Measurements from ENCODE around the gene ECHDC3. TPM values are rescaled to one million over a fixed set of nuclear protein-coding genes. Genes with fewer than 3 reads are reported as not detected.

ECHDC3 gene
- total and polyA plus RNA-seq, 10 of the 15 experiments (the other 5 are each of a cell fraction or from before 2014, with no cell fraction given), result 0.16 to 10.0 (median 6.0) TPM

DNA sequence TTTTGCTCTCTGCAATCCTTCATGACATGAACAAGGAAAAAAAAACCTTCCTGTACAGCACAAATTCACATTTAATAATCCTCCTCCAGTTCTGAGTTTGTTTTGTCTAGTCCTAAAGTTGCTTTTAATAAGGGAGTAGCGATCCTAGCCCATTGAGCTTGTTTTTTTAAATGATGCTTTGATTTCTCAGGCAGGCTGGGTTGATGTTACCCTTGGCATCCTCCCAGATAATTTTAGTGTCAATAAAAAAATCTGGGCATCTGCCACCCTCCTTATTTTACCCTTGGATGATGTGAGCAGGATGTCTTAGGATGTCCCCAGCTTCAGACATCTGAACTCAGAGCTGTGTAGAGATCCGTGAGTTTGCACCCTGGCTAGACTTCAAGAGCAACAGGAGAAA is 47.1 kb downstream of the ECHDC3 start:
- Histone ChIP-seq H3K79me2 (ENCODE audit: control insufficient read depth, insufficient read depth, low read length) (no peaks in the 10 kb centered on the region), H3K4me1 (ENCODE audit: control insufficient read depth, insufficient read depth, low read length) (no peaks in the 10 kb centered on the region), H4K20me1 (ENCODE audit: control insufficient read depth, insufficient read depth) (no peaks in the 10 kb centered on the region), H3K4me3 (no peak overlapping the region), H3K4me2 (ENCODE audit: control insufficient read depth, insufficient read depth) (no peak overlapping the region), H2AFZ (ENCODE audit: control insufficient read depth, low read depth, low read length) (no peak overlapping the region), H3K9me3 (replicated peaks; ENCODE audit: control insufficient read depth, insufficient read depth, low read length) (no peaks in the 10 kb centered on the region), H3K36me3 (ENCODE audit: control insufficient read depth in 2 of 2, insufficient read depth in 2 of 2, low read length in 1 of 2) (no peaks in the 10 kb centered on the region), H3K27ac (ENCODE audit: control insufficient read depth, insufficient read depth) (no peak overlapping the region), H3K9ac (ENCODE audit: control insufficient read depth, insufficient read depth, low read length) (no peak overlapping the region), H3K27me3 (replicated peaks in 1 of 2; ENCODE audit: control insufficient read depth in 2 of 2, insufficient read depth in 2 of 2, low read length in 1 of 2) (no peaks in the 10 kb centered on the region; a peak in 2 of 4 replicates)
- WGBS (ENCODE audit: insufficient coverage, insufficient replicate concordance, low lambda C conversion rate, missing lambda C conversion rate), result 60% methylated on average over 2 of the region's 2 CpGs
- DNase-seq (ENCODE audit: low read depth, low spot score) (no peak), ATAC-seq (no peak), FAIRE-seq (no peak)
- intact Hi-C loops (cut with micrococcal nuclease; ENCODE audit: unreplicated experiment) (no loop called here), in situ Hi-C loops (cut with MboI) (no loop called here)
- TF ChIP-seq, protein P1, sequence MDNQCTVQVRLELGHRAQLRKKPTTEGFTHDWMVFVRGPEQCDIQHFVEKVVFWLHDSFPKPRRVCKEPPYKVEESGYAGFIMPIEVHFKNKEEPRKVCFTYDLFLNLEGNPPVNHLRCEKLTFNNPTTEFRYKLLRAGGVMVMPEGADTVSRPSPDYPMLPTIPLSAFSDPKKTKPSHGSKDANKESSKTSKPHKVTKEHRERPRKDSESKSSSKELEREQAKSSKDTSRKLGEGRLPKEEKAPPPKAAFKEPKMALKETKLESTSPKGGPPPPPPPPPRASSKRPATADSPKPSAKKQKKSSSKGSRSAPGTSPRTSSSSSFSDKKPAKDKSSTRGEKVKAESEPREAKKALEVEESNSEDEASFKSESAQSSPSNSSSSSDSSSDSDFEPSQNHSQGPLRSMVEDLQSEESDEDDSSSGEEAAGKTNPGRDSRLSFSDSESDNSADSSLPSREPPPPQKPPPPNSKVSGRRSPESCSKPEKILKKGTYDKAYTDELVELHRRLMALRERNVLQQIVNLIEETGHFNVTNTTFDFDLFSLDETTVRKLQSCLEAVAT (IDR thresholded peaks at IDR 0.05), result no peak
- SMC1A ChIA-PET (ENCODE audit: uncharacterized antibody, unreplicated experiment), result no interaction called here
- CTCF ChIA-PET, result interaction anchor here (1.0 to 2.1 kb wide), 6 partner anchors 8 to 274 kb away, joined by 3 to 6 read pairs (median 5); no protein-coding TSS in a partner anchor
- RAD21 ChIA-PET (ENCODE audit: unreplicated experiment), result interaction anchor here (1.4 kb wide), 1 partner anchor 197 kb away, joined by 5 read pairs; no protein-coding TSS in a partner anchor
- BruUV-seq (replicated peaks), result no TSS peak
- POLR2A ChIA-PET, result no interaction called here

DNA sequence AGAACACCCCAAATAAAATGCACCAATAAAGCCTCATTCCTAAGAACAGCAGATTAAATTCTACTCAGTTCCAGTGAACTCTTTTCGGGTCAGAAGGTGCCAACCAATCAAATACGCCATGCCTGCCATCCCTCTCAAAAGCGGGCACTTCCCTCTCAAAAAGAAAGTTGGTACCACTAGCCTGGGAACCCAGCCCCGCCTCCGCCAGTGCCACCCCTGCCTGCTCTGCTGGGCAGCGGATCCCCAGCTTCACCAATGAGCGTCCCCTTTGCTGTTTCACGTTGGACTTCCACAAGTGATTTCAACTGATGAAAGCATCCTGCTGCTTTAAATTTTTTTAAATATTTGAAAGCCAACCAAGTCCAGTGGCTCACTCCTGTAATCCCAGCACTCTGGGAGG is 47.8 kb downstream of the ECHDC3 start:
- Histone ChIP-seq H3K4me3 (no peak overlapping the region), H3K4me1 (ENCODE audit: control insufficient read depth, insufficient read depth, low read length) (no peaks in the 10 kb centered on the region), H3K9me3 (replicated peaks; ENCODE audit: control insufficient read depth, insufficient read depth, low read length) (no peaks in the 10 kb centered on the region), H3K27me3 (replicated peaks in 1 of 2; ENCODE audit: control insufficient read depth in 2 of 2, insufficient read depth in 2 of 2, low read length in 1 of 2) (no peaks in the 10 kb centered on the region; a peak in 2 of 4 replicates), H3K4me2 (ENCODE audit: control insufficient read depth, insufficient read depth) (no peak overlapping the region), H2AFZ (ENCODE audit: control insufficient read depth, low read depth, low read length) (no peak overlapping the region), H3K36me3 (ENCODE audit: control insufficient read depth in 2 of 2, insufficient read depth in 2 of 2, low read length in 1 of 2) (no peaks in the 10 kb centered on the region), H3K9ac (ENCODE audit: control insufficient read depth, insufficient read depth, low read length) (no peak overlapping the region), H4K20me1 (ENCODE audit: control insufficient read depth, insufficient read depth) (no peaks in the 10 kb centered on the region), H3K27ac (ENCODE audit: control insufficient read depth, insufficient read depth) (no peak overlapping the region), H3K79me2 (ENCODE audit: control insufficient read depth, insufficient read depth, low read length) (no peaks in the 10 kb centered on the region)
- POLR2A ChIA-PET, result no interaction called here
- DNase-seq (ENCODE audit: low read depth, low spot score) (no peak), FAIRE-seq (no peak), ATAC-seq (no peak)
- SMC1A ChIA-PET (ENCODE audit: uncharacterized antibody, unreplicated experiment), result interaction anchor here (0.7 kb wide), 1 partner anchor 200 kb away, joined by 3 read pairs; no protein-coding TSS in a partner anchor
- in situ Hi-C loops (cut with MboI) (no loop called here), intact Hi-C loops (cut with micrococcal nuclease; ENCODE audit: unreplicated experiment) (no loop called here)
- RAD21 ChIA-PET (ENCODE audit: unreplicated experiment), result interaction anchor here (1.4 kb wide), 1 partner anchor 196 kb away, joined by 5 read pairs; no protein-coding TSS in a partner anchor
- CTCF ChIA-PET, result interaction anchor here (1.0 to 2.1 kb wide), 7 partner anchors 9 to 1310 kb away, joined by 3 to 6 read pairs (median 5); partner anchors contain the start of gene OPTN
- 29% methylated on average over 8 of the region's 8 CpGs for WGBS (ENCODE audit: insufficient coverage, insufficient replicate concordance, low lambda C conversion rate, missing lambda C conversion rate)
- BruUV-seq (replicated peaks), result no TSS peak
- TF ChIP-seq ZNF217 (IDR thresholded peaks at IDR 0.05) (no peak), SMC3 (IDR thresholded peaks at IDR 0.05; ENCODE audit: borderline replicate concordance, low read length) (no peak), KAT2A (conservative IDR thresholded peaks at IDR 0.05; ENCODE audit: control insufficient read depth, low read depth, low read length) (no peak), NFYA (IDR thresholded peaks at IDR 0.05; ENCODE audit: borderline replicate concordance, low read depth, low read length) (no peak), EGR1 (IDR thresholded peaks at IDR 0.05; ENCODE audit: borderline replicate concordance in 1 of 2, low read depth in 2 of 2, low read length in 2 of 2) (no peak)
- TF ChIP-seq, protein P2, sequence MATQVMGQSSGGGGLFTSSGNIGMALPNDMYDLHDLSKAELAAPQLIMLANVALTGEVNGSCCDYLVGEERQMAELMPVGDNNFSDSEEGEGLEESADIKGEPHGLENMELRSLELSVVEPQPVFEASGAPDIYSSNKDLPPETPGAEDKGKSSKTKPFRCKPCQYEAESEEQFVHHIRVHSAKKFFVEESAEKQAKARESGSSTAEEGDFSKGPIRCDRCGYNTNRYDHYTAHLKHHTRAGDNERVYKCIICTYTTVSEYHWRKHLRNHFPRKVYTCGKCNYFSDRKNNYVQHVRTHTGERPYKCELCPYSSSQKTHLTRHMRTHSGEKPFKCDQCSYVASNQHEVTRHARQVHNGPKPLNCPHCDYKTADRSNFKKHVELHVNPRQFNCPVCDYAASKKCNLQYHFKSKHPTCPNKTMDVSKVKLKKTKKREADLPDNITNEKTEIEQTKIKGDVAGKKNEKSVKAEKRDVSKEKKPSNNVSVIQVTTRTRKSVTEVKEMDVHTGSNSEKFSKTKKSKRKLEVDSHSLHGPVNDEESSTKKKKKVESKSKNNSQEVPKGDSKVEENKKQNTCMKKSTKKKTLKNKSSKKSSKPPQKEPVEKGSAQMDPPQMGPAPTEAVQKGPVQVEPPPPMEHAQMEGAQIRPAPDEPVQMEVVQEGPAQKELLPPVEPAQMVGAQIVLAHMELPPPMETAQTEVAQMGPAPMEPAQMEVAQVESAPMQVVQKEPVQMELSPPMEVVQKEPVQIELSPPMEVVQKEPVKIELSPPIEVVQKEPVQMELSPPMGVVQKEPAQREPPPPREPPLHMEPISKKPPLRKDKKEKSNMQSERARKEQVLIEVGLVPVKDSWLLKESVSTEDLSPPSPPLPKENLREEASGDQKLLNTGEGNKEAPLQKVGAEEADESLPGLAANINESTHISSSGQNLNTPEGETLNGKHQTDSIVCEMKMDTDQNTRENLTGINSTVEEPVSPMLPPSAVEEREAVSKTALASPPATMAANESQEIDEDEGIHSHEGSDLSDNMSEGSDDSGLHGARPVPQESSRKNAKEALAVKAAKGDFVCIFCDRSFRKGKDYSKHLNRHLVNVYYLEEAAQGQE (IDR thresholded peaks at IDR 0.05; ENCODE audit: low read depth, low read length), result no peak
- TF ChIP-seq, protein P3, sequence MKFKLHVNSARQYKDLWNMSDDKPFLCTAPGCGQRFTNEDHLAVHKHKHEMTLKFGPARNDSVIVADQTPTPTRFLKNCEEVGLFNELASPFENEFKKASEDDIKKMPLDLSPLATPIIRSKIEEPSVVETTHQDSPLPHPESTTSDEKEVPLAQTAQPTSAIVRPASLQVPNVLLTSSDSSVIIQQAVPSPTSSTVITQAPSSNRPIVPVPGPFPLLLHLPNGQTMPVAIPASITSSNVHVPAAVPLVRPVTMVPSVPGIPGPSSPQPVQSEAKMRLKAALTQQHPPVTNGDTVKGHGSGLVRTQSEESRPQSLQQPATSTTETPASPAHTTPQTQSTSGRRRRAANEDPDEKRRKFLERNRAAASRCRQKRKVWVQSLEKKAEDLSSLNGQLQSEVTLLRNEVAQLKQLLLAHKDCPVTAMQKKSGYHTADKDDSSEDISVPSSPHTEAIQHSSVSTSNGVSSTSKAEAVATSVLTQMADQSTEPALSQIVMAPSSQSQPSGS (IDR thresholded peaks at IDR 0.05; ENCODE audit: low read length), result no peak
